GM12878 (cell line): ENCODE data around the gene EPHA7.

Experiments used
- RCOR1 ChIP-seq: conservative IDR thresholded peaks from 2 replicates; pipeline ENCODE4 v1.6.1; 2012; ENCODE audit warnings: low read depth, low read length, improper control_type of control experiment
- TF ChIP-seq, protein P1 (sequence below): IDR thresholded peaks from 2 replicates; pipeline ENCODE4 v1.6.1; 2011; ENCODE audit warnings: mild to moderate bottlenecking, low read depth, low read length, moderate library complexity; ENCODE audit not compliant: insufficient replicate concordance
- TF ChIP-seq, protein P2 (sequence below): IDR thresholded peaks from 2 replicates; pipeline ENCODE4 v1.6.1; 2012; ENCODE audit warnings: low read depth, low read length, improper control_type of control experiment
- TF ChIP-seq, protein P3 (sequence below), 3 experiments: IDR thresholded peaks in 2 of 3; conservative IDR thresholded peaks in 1 of 3; 2 replicates each; pipeline ENCODE4 v1.5.1; 2011; ENCODE audit warnings: low read depth in 3 of 3, low read length in 3 of 3, mild to moderate bottlenecking in 3 of 3, control low read depth in 2 of 3, moderate library complexity in 2 of 3, inconsistent platforms in 1 of 3, mixed read lengths in 1 of 3; ENCODE audit not compliant: control insufficient read depth in 2 of 3, insufficient read depth in 1 of 3; ENCODE audit errors: extremely low read depth in 1 of 3

GRCh38 chr6:93419304-93420162 is at the start of gene EPHA7:
- TF ChIP-seq, protein P1, sequence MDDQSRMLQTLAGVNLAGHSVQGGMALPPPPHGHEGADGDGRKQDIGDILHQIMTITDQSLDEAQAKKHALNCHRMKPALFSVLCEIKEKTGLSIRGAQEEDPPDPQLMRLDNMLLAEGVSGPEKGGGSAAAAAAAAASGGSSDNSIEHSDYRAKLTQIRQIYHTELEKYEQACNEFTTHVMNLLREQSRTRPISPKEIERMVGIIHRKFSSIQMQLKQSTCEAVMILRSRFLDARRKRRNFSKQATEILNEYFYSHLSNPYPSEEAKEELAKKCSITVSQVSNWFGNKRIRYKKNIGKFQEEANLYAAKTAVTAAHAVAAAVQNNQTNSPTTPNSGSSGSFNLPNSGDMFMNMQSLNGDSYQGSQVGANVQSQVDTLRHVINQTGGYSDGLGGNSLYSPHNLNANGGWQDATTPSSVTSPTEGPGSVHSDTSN = peak; percentile 95
- TF ChIP-seq, protein P2, sequence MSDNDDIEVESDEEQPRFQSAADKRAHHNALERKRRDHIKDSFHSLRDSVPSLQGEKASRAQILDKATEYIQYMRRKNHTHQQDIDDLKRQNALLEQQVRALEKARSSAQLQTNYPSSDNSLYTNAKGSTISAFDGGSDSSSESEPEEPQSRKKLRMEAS = no peak
- TF ChIP-seq, protein P3, sequence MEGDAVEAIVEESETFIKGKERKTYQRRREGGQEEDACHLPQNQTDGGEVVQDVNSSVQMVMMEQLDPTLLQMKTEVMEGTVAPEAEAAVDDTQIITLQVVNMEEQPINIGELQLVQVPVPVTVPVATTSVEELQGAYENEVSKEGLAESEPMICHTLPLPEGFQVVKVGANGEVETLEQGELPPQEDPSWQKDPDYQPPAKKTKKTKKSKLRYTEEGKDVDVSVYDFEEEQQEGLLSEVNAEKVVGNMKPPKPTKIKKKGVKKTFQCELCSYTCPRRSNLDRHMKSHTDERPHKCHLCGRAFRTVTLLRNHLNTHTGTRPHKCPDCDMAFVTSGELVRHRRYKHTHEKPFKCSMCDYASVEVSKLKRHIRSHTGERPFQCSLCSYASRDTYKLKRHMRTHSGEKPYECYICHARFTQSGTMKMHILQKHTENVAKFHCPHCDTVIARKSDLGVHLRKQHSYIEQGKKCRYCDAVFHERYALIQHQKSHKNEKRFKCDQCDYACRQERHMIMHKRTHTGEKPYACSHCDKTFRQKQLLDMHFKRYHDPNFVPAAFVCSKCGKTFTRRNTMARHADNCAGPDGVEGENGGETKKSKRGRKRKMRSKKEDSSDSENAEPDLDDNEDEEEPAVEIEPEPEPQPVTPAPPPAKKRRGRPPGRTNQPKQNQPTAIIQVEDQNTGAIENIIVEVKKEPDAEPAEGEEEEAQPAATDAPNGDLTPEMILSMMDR (IDR thresholded peaks at IDR 0.05 in 2 of 3, conservative IDR thresholded peaks at IDR 0.05 in 1 of 3; ENCODE audit: control insufficient read depth in 2 of 3, extremely low read depth in 1 of 3, insufficient read depth in 1 of 3, low read depth in 3 of 3, low read length in 3 of 3) = no peak
- no peak for TF ChIP-seq RCOR1
